PFSK-1 (cell line): ENCODE data around the gene KCNMA1.

ENCODE experiments used
- FOXP2 ChIP-seq: optimal IDR thresholded peaks from 2 replicates; pipeline ENCODE3; 2011; ENCODE audit warnings: borderline replicate concordance, control low read depth, inconsistent platforms; ENCODE audit not compliant: insufficient read depth; ENCODE audit errors: extremely low read length, extremely low read depth
- POLR2AphosphoS5 ChIP-seq: IDR thresholded peaks from 2 replicates; pipeline ENCODE4 v1.6.1; 2012; ENCODE audit warnings: low read depth, mild to moderate bottlenecking, control low read depth, low read length, moderate library complexity
- SIN3A ChIP-seq: IDR thresholded peaks from 2 replicates; pipeline ENCODE4 v1.6.1; 2012; ENCODE audit warnings: mild to moderate bottlenecking, low read length, moderate library complexity, borderline replicate concordance; ENCODE audit not compliant: insufficient read depth
- TAF1 ChIP-seq: IDR thresholded peaks from 2 replicates; pipeline ENCODE4 v1.6.1; 2012; ENCODE audit warnings: low read length, control low read depth, borderline replicate concordance; ENCODE audit not compliant: insufficient read depth
- TF ChIP-seq, protein P1 (sequence below), 2 experiments: IDR thresholded peaks; 2 replicates each; pipeline versions ENCODE4 v1.6.1 to v1.8.0; 2011 to 2012; ENCODE audit warnings: low read depth in 2 of 2, low read length in 2 of 2, control low read depth in 1 of 2, inconsistent platforms in 1 of 2, mild to moderate bottlenecking in 1 of 2, moderate library complexity in 1 of 2; ENCODE audit not compliant: insufficient read depth in 1 of 2

The KCNMA1 gene

DNA sequence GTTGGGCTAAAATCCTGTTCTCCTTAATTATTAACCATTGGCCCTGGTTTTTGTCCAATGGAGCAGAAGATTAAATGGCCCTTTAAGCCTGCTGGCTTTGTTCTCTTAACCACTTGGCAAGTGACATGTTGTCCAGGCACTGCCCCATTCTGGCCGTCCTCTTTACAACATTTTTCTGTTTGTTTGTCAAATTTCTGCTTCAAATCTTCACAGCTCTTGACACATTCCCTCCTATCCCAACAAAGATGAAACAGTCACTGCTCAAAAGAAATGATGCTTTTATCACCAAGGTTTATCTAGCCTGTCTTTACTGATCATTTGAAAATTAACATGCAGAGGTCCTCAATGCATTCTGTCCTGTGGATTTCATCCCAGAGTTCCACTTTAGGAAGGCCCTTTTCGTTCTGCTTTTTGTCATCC is 700.4 kb downstream of the KCNMA1 start:
- TF ChIP-seq, protein P1, sequence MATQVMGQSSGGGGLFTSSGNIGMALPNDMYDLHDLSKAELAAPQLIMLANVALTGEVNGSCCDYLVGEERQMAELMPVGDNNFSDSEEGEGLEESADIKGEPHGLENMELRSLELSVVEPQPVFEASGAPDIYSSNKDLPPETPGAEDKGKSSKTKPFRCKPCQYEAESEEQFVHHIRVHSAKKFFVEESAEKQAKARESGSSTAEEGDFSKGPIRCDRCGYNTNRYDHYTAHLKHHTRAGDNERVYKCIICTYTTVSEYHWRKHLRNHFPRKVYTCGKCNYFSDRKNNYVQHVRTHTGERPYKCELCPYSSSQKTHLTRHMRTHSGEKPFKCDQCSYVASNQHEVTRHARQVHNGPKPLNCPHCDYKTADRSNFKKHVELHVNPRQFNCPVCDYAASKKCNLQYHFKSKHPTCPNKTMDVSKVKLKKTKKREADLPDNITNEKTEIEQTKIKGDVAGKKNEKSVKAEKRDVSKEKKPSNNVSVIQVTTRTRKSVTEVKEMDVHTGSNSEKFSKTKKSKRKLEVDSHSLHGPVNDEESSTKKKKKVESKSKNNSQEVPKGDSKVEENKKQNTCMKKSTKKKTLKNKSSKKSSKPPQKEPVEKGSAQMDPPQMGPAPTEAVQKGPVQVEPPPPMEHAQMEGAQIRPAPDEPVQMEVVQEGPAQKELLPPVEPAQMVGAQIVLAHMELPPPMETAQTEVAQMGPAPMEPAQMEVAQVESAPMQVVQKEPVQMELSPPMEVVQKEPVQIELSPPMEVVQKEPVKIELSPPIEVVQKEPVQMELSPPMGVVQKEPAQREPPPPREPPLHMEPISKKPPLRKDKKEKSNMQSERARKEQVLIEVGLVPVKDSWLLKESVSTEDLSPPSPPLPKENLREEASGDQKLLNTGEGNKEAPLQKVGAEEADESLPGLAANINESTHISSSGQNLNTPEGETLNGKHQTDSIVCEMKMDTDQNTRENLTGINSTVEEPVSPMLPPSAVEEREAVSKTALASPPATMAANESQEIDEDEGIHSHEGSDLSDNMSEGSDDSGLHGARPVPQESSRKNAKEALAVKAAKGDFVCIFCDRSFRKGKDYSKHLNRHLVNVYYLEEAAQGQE (IDR thresholded peaks at IDR 0.05; ENCODE audit: insufficient read depth in 1 of 2, low read depth in 2 of 2, low read length in 2 of 2), result no peak
- no peak for TF ChIP-seq POLR2AphosphoS5
- TF ChIP-seq SIN3A, result no peak
- no peak for TF ChIP-seq FOXP2
- TF ChIP-seq TAF1, result no peak

DNA sequence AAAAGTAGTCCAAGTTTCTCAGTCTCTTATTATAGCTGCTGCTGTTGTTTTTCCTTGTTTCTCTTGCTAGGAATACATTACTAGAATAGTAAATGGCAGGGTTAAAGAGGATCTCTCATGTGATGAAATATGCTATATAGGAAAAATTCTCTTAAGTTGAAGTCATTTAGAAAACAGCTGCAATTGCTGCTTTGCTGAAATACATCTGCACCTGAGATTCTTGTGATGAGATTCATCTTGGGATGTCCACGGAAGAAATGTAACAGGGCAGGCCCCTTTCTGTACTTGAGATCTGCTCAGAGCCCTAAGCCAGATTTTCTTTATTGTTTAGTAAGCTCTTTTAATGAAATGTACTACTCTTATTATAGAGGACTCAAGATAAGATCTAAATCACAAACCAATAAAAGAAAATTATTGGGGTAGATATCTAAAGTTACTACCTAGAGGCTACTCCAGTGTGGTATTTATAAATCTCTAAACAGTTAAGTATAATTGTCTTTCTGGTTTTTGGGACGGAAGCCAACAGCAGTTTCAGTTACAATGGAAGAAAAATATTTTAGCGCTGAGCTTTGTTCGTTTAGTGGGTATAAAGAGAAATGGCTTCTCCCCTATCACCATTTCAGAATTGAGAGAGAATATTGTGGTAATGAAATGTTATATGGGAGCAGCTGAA is 701.5 kb downstream of the KCNMA1 start:
- TF ChIP-seq SIN3A, result no peak
- TF ChIP-seq, protein P1 (IDR thresholded peaks at IDR 0.05; ENCODE audit: insufficient read depth in 1 of 2, low read depth in 2 of 2, low read length in 2 of 2), result no peak
- no peak for TF ChIP-seq TAF1
- no peak for TF ChIP-seq POLR2AphosphoS5
- TF ChIP-seq FOXP2, result no peak

DNA sequence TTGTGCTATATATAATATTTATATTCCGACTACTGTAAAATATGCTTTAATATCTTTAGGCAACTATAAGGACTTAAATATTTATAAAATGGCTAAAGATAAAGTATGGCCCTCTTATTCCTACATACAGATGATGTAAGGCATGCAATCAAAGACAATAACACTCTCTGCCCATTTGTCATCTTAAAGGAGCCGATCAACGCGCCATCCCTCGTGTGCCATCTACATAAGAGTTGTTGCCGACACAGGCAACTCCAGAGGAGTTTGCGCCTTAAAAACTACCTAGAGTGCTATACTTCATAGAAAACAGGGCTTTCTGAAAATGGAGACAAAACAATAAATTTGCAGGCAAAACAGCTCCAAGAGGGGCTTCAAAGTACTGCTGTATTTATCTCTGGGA is 709.0 kb downstream of the KCNMA1 start:
- TF ChIP-seq, protein P1 (IDR thresholded peaks at IDR 0.05; ENCODE audit: insufficient read depth in 1 of 2, low read depth in 2 of 2, low read length in 2 of 2), result no peak
- TF ChIP-seq SIN3A (no peak), TAF1 (no peak), FOXP2 (no peak), POLR2AphosphoS5 (no peak)

DNA sequence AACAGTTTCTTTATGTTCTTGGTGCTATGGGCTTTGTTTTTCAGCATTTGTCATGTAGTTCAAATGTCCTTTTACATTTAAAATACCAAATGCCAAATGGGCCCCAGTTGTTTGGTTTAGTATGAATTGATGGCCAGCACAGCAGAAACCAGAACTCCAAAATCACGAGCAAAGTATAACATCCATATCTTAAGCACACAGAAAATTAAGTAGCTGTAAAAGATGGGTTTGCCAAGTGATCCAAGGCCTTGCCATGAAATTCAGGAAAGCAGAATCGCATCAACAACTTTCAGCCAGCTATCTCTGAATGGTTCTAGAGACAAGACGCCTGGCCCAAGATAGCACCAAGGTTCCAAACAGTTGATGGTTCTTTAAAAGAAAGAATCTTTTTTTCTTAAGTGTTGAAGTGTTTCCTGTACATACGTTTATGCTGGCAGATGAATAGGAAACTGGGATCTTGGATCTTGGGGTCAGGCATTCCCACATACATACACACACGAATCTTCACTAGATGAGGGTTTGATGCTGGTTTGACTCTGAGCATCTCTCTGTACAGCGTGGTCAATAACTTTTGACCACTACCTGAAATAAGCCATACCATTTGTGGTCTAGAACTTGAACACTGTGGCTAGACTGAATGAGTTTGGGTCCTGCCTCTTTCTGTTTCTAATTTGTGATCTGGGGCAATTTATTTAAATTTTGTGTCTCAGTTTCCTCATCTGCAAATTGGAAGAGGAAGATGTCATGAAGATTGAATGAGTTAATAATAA is 711.8 kb downstream of the KCNMA1 start:
- TF ChIP-seq FOXP2 (no peak), SIN3A (no peak), TAF1 (no peak), POLR2AphosphoS5 (no peak)
- TF ChIP-seq, protein P1 (IDR thresholded peaks at IDR 0.05; ENCODE audit: insufficient read depth in 1 of 2, low read depth in 2 of 2, low read length in 2 of 2), result no peak
